Myocyte (in vitro differentiated cells): ENCODE results near the gene SERPINI1. TPM values are rescaled to one million over a fixed set of nuclear protein-coding genes. Genes with fewer than 3 reads are reported as not detected.

Source experiments
- total RNA-seq: library from RNA; depleted of rRNA; stranded (reverse); fragments of >200 nt; gene quantifications from 2 replicates; pipeline ENCODE4 v1.2.3, GENCODE V29; 2014

The SERPINI1 gene
- total RNA-seq, 1 donor from 2014 or later, result 2.5 TPM

Other genes with a start within 250 kb of the SERPINI1 start
- gene WDR49, start 81.8 kb upstream of the SERPINI1 start, total RNA-seq, result 0.62 TPM in 1 of 2 replicates, not detected in the other
- 27.2 and 30.1 TPM in 2 replicates for gene PDCD10, start 829 bp upstream of the SERPINI1 start, total RNA-seq